ENCODE data around the gene TEAD1.

The TEAD1 gene

DNA sequence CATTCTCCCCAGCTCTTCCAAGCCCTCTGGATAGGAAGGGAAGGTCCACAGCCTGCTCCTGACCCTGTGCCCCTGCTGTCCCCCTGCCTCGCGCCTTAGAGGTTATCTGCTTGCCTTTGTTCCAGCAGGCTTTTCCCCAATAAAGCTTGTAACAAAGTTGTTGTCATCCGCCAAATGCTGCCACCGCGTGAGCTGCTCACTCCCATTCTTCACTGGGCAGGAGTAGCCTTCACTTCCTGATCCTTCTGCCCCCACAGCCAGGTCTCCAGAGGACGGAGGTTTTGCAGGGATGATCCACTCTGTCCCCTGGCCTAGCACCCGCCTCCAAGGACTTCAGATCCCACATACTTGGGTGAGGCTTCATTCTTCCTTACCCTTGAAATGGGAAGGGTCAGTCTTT lies 240.9 kb downstream of the TEAD1 start:
- DNase-seq: no peak

DNA sequence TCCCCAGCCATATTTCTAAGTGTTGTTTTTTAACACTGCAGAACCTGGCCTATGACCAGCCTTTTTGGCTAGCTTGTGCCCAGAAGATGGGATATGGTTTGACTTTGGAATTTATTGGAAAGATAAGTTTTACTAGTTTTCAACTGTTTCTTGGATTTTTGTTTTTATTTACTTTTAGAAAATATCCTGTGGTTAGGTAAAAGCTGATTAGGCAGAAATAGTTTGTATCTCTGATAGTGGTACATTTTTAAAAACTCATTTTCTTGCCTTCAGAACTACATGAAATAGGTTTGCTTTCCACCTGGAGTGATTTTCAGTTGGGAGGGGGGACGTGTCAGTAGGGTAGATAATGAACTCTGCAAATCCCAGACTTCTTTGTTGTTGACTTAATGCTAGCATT lies 243.6 kb downstream of the TEAD1 start:
- DNase-seq: no peak

DNA sequence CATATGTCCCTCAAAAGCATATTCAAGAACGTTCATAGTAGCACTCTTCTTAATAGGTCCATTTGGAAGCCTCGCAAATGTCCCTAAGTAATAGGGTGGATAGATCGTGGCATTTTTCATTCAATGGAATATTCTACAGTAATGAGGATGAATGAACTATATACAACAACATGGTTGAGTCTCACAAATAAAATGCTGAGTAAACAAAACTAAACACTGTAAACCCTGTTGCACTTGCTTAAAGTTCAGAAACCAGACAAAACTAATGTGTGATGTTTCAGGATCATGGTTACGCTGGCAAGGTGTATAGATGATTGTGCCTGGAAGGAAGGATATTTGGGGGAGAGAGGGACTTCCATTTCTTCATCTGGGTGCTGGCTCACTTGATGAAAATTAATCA lies 244.4 kb downstream of the TEAD1 start:
- DNase-seq: no peak

DNA sequence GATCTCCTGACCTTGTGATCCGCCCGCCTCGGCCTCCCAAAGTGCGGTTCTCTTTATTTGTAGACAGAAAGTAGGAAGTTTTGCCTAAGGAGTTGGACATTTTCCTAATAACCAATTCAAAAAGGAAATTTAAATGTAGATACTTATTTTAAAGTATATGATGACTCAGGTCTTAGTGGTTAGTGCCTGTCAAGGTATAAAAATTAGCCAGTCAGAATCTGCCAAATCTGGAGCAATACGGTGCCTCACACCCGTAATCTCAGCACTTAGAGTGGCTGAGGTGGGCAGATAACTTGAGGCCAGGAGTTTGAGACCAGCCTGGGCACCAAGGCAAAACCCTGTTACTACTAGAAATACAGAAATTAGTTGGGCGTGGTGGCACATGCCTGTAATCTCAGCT lies 248.2 kb downstream of the TEAD1 start:
- DNase-seq: no peak

DNA sequence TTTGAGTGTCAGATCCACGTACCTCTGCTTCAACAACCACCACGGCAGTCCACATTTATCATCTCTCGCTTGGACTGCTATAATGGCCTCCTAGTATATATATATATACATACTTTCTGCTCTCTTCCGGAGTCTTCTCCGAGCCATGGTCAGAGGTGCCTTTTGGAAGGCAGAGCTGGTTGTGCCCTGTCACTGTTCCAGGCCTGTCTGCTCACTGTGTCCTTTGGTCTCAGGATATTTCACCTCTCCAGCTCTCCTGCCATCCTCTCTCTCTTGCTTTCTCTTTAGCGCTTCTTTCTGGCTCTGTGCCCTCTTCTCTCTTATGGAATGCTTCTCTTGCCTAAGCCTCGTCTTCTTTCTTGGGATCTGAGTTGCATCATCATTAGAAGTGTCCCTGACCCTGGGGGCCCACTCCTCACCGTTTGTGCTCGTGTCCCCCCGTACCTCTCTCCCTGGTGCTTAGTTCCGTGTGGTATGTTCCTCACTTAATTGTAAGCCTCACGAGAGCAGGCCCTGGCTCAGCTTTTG lies 248.8 kb downstream of the TEAD1 start:
- DNase-seq: no peak

DNA sequence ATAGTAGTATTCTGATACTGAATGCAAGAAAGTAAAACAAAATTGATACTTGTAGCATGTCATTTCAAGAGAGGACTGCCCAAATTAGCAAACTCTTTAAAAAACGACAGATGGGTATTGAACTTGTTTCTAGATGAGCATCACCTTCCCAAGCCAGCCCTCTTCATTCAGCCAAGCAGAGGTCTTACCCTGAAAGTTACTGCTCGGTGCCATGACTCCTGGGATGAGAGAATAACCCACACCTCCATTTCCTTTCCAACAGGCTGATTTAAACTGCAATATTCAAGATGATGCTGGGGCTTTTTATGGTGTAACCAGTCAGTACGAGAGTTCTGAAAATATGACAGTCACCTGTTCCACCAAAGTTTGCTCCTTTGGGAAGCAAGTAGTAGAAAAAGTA lies 250.4 kb downstream of the TEAD1 start:
- DNase-seq: no peak

DNA sequence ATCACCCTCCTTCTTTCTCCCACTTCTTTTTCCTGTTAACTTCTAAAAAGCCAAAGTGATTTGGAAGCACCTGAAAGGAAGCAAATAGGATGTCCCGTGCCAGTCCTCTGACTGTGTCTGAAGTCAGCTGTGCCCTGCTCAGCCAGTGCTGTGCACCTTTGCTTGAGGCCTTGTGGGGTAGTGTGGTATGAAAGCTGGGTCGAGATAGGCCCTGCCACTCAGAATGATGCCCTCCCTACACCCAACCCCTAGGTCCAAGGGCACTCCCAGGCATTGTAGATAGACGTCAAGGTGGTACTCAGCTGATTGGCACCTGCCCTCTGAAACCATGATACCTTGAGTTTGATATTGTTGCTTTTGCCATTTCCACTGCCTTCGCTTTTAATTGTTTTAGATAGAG lies 251.3 kb downstream of the TEAD1 start:
- DNase-seq: no peak

DNA sequence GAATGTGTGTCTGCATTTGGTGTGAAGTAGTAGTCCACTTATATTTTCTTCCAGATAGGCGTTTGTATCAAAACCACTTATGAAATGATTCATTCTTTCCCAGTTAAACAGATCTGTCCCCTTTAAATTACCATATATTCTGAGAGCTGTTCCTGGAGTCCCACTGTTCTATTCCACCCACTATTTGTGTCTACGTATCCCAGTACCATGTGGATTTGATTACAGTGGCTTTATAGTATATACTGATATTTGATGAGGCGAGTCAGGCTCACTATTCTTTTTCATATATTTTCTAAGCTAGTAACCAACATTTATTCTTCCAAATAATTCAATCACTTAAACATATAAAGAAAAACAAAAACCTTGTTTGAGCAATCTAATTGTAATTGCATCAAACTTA lies 253.0 kb downstream of the TEAD1 start:
- DNase-seq: no peak

DNA sequence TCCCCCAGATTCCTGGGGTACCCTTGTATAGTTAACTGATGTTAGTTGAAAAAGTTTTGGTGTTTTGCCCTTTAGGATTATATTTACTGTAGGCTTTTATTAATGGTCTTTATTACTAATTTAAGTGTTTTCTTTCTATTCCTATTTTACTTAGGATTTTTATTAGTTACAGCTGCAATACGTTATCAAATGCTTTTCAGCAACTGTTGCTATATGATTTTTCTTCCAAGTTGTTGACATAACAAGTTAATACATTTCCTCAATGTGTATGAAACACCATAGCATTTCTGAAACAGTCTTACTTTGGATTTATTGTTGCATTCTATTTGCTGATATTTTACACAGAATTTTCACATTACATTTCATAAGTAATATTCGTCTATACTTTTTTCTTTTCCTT lies 253.7 kb downstream of the TEAD1 start:
- DNase-seq: no peak

DNA sequence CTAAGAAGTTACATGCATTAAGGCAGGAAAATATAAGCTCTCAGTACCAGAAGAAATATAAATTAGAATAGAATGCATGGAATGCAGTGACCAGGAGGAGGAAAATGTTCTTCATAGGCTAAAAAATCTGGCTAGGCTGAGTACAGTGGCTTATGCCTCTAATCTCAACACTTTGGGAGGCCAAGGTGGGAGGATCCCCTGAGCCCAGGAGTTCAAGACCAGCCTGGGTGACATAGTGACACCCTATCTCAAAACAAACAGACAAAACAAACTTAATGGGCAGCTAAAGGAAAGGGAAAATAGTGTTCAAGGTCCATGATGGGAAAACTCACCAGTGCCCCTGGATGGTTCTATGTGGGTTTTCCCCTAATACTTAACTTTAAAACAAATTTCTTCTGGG lies 256.6 kb downstream of the TEAD1 start:
- no peak for DNase-seq

DNA sequence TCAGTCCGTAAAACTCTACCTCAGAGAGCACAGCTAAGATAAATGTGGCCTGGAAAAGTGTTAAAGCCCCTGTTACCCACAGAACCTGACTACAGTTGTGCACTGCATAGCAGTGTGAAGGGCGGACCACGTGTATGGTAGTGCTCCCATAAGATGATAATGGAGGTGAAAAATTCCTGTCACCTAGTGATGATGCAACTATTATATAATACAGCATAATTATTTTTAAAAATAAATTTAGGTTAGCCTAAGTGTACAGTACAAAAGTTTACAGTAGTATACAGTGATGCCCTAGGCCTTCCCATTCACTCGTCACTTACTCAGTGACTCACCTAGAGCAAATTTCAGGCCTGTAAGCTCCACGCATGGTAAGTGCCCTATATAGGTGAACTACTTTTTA lies 258.3 kb downstream of the TEAD1 start:
- no peak for DNase-seq

DNA sequence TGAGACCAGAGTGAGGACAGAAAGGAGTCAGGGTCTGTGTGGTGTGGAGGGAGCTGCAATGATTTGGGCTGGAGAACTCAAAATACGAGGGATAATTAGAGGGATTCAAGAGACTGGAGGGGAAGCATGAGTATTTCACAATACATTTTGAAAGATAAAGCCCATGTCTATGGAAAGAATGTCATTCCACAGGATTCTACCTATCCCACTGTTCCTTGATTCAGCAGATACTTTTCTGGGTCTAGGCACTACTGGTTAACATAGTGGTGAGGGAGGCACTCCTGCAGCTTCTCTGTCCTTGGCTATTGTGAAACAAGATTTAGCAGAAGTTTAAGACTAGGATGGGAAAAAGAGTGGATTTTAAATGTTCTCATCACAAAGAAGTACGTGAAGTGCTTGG lies 262.0 kb downstream of the TEAD1 start:
- no peak for DNase-seq

DNA sequence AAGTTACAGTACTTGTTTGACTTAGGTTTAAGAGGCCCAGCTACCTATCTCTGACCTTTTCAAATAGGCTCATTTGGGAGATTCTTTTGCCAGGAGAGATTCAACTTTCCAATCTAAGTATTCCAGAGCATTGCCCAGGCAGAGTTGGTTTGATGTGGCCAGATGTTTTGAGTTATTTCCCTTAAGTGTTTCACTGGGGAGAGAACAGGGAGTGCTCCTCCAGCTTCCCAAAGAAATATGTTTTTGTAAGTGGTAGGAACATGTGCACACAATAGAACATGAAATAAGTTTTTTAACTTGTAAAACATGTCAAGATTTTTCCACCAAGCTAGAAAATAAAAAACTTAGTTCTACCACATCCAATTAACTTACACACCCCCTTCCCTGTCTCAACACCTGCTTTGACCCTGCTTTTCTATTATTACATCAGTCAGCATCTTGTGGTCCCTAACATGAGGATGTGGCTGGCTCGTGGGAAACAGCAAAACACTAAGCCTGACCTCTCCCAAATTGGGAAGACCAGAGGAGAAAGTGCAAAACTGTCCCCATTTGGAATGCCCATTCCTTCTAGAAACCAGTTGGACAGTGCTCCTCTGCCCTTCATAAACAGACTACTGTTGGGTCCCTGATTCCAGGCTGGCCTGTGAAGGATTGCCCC lies 264.5 kb downstream of the TEAD1 start:
- no peak for DNase-seq

DNA sequence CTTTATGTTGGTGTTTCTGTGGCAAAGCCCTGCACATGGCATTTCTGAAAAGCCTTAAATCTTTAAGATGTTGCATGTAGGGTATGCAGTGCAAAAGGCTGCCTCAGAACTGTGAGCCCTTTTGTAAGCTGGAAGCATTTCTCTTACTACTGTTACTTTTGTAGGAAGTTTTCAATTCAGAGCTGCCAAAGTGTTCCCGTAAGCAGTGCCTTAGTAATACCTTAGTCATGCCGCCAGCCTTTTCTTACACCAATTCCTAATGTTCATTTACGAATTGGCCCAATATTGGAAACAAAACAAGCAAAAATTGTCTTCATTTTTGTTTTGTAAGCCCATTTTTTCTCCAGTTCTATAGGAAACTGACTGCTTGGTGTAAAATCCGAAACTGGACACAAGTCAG lies 267.4 kb downstream of the TEAD1 start:
- no peak for DNase-seq

DNA sequence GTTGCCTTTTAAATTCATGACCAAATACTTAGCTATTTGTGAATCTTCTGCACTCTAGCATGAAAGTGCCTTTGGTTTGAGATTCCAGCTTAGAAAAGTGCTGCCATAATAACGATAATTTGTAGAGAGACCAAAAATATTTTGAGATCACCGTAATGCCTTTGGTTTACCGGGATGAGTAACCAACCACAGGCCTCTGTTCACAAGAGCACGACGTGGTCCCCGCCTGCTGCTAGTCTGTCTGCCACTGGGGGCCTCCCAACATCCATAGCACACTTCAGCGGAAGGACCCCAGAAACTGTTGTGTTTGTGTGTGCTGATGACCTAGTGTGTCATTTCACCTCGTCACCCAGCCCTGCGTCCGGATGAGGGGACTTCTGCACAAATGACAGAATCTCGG lies 267.9 kb downstream of the TEAD1 start:
- no peak for DNase-seq

DNA sequence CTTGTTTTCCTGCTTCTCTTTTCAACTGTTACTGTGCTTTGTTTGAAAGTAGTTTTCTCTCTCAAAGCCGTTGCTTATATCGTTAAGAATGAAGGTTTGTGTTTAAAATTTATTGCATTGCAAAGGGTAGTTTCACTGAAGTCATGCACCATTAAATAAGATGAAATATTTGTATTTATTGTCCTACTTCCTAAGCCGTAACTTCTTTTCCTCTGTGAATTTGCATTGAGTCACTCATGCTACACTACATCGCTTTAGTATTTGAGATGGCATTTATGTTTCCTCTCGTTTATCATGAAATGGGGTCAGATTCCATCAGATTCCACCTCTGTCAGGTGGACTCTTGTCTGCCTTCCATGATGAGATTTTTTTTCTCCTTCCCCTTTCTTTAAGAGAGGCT lies 269.1 kb downstream of the TEAD1 start:
- DNase-seq: no peak

DNA sequence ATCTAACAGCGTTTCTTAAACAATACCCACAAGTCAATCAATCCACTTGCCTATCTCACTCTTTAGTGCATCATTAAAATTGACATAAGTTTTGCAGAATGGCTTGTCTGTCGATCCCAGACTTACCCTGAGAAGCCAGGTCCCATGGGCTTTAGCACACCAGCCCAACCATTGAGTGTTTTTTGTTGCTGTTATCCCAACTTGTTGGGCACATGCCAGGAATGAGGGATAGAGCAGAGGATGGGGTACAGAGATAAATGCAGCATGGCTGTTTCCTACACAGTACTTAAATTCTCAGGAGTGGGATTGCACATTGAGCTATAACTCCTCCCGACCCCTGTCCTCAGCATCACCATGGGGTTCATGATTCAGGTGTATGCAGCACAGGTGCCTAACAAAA lies 270.7 kb downstream of the TEAD1 start:
- DNase-seq: no peak

DNA sequence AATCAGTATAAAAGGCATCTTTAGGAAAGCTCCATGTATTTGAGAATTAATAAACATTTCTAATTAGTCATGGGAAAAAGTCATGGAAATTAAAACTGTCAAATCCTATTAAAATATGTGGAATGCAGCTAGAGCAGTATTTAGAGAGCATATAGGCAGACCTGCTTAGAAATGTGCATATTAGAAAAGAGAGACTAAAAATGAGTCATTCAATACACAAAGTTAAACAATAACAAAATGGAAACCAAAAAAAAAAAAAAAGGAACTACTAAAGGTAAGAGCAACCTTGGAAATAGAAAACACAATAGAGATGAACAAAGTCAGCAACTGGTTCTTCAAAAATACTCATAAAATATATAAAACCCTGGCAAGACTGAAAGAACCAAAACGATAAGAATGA lies 275.2 kb downstream of the TEAD1 start:
- DNase-seq: no peak

DNA sequence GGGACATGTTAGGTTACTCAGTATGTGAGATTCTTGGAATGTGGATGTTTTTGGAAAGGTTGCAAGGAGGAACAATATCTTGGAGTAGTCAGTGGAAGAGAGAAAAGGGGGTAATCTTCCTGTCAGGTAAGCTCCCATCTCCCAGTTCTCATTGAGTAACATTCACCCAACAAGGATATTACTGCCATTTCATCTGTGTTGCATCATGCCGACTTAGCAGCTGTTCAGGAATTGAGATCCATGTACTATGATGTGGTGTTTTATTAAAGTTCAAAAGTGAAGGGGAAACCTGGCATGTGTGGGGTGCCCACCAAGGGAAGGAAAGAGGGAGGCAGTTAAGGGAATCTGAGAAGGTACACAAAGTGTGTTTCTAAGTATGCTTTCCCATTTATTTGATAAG lies 276.4 kb downstream of the TEAD1 start:
- DNase-seq: no peak

DNA sequence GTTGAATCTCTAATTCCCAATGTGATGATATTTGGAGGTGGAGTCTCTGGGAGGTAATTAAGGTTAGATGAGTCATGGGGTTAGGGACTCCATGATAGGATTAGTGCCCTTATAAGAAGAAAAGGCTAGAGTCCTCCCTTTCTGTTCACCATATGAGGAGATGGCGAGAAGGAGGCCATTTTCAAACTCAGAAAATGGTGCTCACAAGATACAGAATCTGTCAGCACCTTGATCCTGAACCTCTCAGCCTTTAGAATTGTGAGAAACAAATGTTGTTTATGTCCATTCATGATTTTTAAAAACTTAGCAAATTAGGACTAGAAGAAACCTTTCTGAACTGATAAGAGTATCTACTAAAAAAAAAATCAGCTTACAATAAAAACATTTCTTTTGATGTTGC lies 277.2 kb downstream of the TEAD1 start:
- no peak for DNase-seq

DNA sequence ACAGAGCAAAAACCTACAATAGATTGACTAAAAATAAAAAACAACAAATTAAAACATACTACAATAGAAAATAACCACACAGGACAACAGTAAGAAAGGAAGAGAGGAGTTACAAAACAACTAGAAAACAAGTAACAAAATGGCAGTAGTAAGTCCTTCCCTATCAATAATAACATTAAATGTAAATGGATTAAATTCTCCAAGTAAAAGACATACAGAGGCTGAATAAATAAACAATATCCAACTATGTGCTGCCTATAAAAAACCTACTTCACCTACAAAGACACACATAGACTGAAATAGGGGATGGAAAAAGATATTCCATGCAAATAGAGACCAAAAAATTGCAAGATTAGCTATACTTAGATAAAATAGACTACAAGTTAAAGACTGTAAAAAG lies 277.9 kb downstream of the TEAD1 start:
- DNase-seq: no peak

DNA sequence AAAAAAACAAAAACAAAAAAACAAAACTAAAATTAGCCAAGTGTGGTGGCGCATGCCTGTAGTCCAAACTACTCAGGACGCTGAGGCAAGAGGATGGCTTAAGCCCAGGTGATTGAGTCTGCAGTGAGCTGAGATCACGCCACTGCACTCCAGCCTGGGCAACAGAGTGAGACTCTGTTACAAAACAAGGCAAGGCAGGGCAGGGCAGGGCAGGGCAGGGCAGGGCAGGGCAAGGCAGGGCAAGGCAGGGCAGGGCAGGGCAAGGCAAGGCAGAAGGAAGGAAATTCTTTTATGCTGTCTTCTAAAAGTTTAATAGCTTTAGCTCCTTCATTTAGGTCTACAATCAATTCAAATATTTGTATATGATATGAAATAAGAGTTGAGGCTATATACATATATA lies 284.8 kb downstream of the TEAD1 start:
- no peak for DNase-seq

DNA sequence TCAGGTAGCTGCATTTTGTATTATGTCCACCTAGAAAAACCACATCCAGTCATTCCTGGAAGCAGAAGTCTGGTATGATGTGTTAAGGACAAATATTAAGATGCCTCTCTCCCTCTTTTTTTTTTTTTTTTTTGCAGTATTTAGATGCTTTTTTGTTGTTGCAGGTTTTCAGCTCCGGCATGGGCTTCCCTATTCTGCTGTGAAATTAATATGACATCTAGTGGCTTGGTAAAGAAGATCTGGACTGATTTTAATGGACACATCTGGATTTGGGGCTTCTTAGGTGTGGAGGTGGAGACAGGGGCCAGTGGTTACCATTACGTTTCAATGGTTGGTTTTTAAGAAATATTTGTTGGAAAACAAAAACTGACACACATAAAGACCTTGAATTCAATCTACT lies 287.4 kb downstream of the TEAD1 start:
- no peak for DNase-seq

DNA sequence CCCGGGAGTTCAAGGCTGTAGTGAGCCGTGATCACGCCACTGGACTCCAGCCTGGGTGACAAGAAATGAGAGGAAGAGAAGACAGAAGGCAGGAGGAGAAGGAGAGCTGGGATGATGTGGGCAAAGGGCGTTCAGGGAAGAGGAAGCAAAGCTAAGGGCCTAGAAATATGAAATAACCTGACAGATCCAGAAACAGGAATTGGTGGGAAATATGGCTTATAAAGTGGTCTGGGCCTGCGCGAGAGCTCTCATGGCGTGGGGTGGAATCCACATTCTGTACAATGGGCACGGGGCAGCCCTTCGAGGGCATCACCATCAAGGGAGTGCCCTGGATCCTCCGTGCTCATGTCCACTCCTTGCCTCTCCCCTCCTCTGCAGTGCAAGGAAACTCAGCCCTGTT lies 288.1 kb downstream of the TEAD1 start:
- DNase-seq: no peak

DNA sequence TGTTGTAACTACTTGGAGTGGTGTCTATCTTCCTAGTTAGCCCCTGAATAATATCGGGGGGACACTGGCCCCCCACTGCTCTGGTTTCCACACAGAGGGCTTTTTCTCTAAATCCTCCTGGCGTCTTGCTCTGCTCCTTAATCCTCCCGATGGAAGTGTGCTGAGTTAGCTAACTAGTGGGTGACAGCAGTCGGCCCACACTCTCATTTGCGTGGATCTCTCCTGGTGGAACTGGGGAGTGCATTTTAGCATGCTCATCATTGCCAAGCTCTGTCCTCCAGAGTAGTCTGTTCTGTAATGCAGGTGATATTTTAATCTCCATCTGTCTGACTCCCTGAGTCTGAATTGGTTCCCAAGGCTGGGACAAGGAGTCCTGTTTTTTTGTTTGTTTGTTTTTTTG lies 288.8 kb downstream of the TEAD1 start:
- DNase-seq: no peak
